HFF-Myc (cell line): Measurements from ENCODE around the gene ADGRG3.

Experiments used
- DNase-seq: peaks from one replicate; pipeline ENCODE4 v3.0.0-alpha.2; 2011; ENCODE audit warnings: low read depth; ENCODE audit errors: extremely low read depth
- H3K4me3 ChIP-seq: replicated peaks from 2 replicates; pipeline ENCODE4 v1.5.1; 2011; ENCODE audit warnings: low read depth, mild to moderate bottlenecking, control low read depth, low read length
- TF ChIP-seq, protein P1 (sequence below): IDR thresholded peaks from 2 replicates; pipeline ENCODE4 v1.5.1; 2012; ENCODE audit warnings: mild to moderate bottlenecking, low read depth, low read length, control low read depth; ENCODE audit errors: missing control alignments

The ADGRG3 gene

DNA sequence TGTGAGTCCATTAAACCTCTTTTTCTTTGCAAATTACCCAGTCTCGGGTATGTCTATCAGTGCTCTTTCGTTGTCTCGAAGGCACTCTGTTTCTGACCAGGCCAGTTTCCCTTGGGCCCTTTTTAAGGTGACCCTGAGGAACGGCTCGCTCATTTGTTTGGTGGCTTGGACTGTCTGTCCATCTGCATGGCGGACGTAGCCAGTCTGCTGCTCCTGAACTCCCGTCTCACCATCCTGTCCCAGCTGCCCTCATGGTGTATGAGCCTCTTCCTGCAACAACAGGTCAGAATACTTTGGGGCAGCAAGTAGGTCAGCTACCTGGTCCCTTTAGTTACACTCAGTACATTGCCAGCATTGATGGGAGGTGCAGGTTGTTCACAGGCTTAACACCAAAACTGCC, 45.5 kb downstream of the ADGRG3 start:
- no peak overlapping the region for H3K4me3 ChIP-seq
- TF ChIP-seq, protein P1, sequence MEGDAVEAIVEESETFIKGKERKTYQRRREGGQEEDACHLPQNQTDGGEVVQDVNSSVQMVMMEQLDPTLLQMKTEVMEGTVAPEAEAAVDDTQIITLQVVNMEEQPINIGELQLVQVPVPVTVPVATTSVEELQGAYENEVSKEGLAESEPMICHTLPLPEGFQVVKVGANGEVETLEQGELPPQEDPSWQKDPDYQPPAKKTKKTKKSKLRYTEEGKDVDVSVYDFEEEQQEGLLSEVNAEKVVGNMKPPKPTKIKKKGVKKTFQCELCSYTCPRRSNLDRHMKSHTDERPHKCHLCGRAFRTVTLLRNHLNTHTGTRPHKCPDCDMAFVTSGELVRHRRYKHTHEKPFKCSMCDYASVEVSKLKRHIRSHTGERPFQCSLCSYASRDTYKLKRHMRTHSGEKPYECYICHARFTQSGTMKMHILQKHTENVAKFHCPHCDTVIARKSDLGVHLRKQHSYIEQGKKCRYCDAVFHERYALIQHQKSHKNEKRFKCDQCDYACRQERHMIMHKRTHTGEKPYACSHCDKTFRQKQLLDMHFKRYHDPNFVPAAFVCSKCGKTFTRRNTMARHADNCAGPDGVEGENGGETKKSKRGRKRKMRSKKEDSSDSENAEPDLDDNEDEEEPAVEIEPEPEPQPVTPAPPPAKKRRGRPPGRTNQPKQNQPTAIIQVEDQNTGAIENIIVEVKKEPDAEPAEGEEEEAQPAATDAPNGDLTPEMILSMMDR, result no peak
- DNase-seq, result no peak

DNA sequence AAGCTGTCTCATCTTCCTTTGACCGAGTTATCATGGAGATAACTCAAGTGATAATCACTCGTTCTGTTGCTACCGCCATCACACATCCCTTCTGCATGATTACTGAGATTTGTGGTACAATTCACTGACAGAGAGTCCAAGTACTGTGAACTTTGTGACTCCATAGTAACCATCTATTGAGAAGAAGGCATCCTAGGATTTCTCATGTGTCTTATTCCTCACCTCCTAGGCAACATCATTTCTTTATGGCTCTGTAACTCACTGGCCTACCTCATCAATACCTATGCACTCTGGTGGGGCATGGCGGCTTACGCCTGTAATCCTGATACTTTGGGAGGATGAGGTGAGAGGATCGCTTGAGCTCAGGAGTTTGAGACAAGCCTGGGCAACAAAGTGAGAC, 45.9 kb downstream of the ADGRG3 start:
- DNase-seq, result no peak
- H3K4me3 ChIP-seq, result no peak overlapping the region
- TF ChIP-seq, protein P1, result no peak

DNA sequence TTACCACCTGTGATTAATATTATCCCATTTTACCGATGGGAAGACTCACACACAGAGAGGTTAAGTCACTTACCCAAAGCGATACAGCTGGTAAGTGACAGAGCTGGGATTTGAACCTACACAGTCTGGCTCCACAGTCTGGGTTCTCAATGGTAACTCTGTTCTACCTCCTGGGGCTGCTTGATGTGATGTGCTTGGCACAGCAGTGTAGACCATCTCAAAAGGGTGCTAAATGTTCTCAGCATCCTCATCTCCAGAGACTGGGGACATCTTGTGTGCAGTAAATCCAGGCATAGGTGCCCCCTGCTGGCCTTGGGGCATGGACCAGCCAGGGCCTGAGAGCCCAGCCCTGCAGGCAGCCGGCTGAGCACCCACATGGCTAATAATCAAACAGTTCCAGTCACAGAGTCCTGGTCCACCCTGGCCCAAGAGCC, 52.1 kb downstream of the ADGRG3 start:
- DNase-seq, result peak; percentile 19
- no peak overlapping the region for H3K4me3 ChIP-seq
- TF ChIP-seq, protein P1, result peak; percentile 70

DNA sequence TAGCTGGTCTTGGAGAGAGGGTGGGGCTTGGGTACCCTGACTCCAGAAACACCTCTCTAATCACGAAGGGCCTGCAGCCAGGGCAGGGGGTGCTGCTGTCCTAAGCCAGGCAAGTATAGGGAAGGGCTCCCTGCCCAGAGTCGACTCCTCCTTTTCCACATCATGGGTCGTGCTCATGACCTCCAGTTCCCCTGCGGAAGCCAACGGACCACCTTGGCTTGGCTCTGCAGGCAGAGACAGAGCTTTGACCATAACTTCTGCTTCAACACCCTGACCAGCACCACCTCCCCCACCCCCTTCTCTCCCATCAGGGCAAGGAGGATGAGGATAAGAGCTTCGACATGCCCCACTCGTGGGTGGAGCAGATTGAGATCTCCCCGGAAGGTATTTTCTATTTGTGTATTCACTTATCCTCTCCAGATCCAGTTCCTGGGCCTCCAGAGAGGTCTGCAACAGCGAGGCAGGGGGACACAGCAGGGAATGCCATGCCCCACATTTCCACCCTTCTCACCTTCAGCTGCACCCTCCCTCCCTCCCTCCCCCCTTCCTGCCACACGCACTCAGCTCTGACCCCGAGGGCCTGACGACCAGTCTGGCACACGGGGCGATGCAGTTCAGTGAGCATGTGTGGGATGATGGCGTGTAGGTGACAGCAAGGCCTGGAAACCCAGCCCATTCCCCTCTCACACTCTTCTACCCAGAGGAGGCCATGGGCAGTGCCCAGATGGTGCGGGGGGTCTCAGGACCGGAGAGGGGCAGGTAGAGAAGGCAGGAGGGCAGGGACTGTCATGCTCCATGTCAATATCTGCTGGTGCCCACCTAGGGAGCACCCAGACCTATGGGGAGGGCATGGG, 53.5 kb downstream of the ADGRG3 start:
- TF ChIP-seq, protein P1, result no peak
- DNase-seq, result no peak
- no peak overlapping the region for H3K4me3 ChIP-seq

DNA sequence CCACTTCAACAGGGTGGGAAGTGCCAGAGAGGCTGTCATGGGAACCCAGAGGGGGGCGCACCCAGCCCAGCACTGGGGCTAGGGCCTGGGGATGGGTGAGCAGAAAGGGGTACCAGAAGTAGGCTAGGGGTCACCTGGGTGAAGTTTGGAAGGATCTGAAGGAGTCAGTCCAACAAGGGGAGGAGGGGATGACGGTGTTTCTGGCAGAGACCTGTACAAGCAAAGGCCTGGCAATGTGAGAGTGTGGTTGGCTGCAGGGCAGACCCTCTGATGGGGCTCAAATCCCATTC, 54.0 kb downstream of the ADGRG3 start:
- H3K4me3 ChIP-seq, result no peak overlapping the region
- DNase-seq, result no peak
- TF ChIP-seq, protein P1, result no peak

DNA sequence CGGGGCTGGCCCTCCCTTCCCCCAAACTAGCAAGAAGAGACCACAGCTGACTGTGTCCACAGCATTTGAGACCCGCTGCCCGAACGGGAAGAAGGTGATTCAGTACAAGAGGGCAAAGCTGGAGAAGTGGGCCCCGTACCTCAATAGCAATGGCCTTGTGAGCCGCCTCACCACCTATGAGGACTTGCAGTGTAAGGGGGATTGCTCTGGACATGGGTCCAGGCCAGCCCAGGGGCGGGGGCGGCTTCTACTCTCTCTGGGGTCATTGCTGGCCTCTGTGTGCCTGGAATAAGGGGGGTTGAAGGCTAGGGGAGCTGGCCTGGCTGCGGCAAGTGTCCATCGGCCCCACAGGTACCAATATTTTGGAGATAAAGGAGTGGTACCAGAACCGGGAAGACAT, 54.5 kb downstream of the ADGRG3 start:
- no peak for DNase-seq
- no peak overlapping the region for H3K4me3 ChIP-seq
- TF ChIP-seq, protein P1, result no peak

DNA sequence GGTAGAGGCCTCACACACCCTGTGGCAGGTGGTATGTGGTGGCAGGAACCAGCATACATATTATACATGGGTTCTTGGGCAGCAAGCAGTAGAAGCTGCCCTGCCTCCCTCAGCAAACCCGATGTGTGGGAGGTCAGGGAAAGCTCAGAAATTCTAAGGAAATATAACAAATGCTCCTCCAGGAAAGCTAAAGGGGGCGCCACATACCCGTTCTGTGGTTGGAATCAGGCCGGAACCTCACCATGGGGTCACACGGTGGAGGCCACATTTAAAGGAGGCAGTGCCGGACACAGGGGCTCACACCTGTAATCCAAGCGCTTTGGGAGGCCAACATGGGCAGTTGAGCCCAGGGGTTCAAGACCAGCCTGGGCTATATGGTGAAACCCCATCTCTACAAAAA, 55.1 kb downstream of the ADGRG3 start:
- TF ChIP-seq, protein P1, result no peak
- no peak for DNase-seq
- H3K4me3 ChIP-seq, result no peak overlapping the region
